Cardiac muscle cell (in vitro differentiated cells and primary cell): ENCODE results near the gene SIX3. TPM values are rescaled to one million over a fixed set of nuclear protein-coding genes. Genes with fewer than 3 reads are reported as not detected.

ENCODE experiments used
- DNase-seq, 2 donors: peaks; one replicate each; pipeline versions ENCODE4 v3.0.0 to v3.0.0-alpha.2; 2010 to 2017; ENCODE audit warnings: low read depth in 1 of 2, low spot score in 1 of 2
- H3K27ac ChIP-seq: fragments of 200-600 bp; sonication (generic); 2 replicates; pipeline ENCODE4 v1.5.1; 2016
- H3K27me3 ChIP-seq: fragments of 200-600 bp; sonication (generic); 2 replicates; pipeline ENCODE4 v1.6.0; 2016; ENCODE audit warnings: control low read depth
- H3K36me3 ChIP-seq: fragments of 200-600 bp; sonication (generic); 2 replicates; pipeline ENCODE4 v1.5.1; 2016; ENCODE audit warnings: control low read depth
- H3K4me1 ChIP-seq: fragments of 200-600 bp; sonication (generic); 2 replicates; pipeline ENCODE4 v1.8.1; 2017; ENCODE audit warnings: low read depth, mild to moderate bottlenecking, mixed run types
- H3K4me3 ChIP-seq: fragments of 200-600 bp; sonication (generic); 2 replicates; pipeline ENCODE4 v1.5.1; 2016; ENCODE audit warnings: mild to moderate bottlenecking
- H3K9me3 ChIP-seq: fragments of 200-600 bp; sonication (generic); 2 replicates; pipeline ENCODE4 v1.5.1; 2017; ENCODE audit warnings: low read depth, mild to moderate bottlenecking, control low read depth
- CTCF ChIP-seq: IDR thresholded peaks from 2 replicates; pipeline ENCODE4 v1.5.1; 2012; ENCODE audit warnings: low read depth, mild to moderate bottlenecking, low read length
- polyA plus RNA-seq: library from polyadenylated mRNA; unstranded; fragments of >200 nt; fragmentation: Nextera tagmentation; extraction: Ambion mirVana; gene quantifications from 2 replicates; pipeline ENCODE4 v1.2.1, GENCODE V29; 2016
- total RNA-seq: library from RNA; depleted of rRNA; stranded (reverse); fragments of >200 nt; gene quantifications from 2 replicates; pipeline ENCODE4 v1.2.3, GENCODE V29; 2016

The SIX3 gene
- total and polyA plus RNA-seq, 2 experiments from 2014 or later, result not detected

- TF ChIP-seq CTCF, result no peak
- no peak overlapping the region for H3K4me3 ChIP-seq
- no peaks in the 10 kb centered on the region for H3K4me1 ChIP-seq
- H3K9me3 ChIP-seq, result no peaks in the 10 kb centered on the region
- no peak for DNase-seq
- H3K27ac ChIP-seq, result no peak overlapping the region
- peaks cover 75% of the 10 kb centered on the region for H3K27me3 ChIP-seq
- H3K36me3 ChIP-seq, result no peaks in the 10 kb centered on the region
Measured at GRCh38 chr2:44965684-44966083, 24.2 kb downstream of the SIX3 start.

GRCh38 chr2:44967056-44967455, 25.6 kb downstream of the SIX3 start:
- Histone ChIP-seq H3K9me3 (no peaks in the 10 kb centered on the region), H3K4me3 (no peak overlapping the region), H3K36me3 (no peaks in the 10 kb centered on the region), H3K4me1 (no peaks in the 10 kb centered on the region), H3K27me3 (peaks cover 61% of the 10 kb centered on the region), H3K27ac (no peak overlapping the region)
- no peak for TF ChIP-seq CTCF
- no peak for DNase-seq

- H3K36me3 ChIP-seq, result no peaks in the 10 kb centered on the region
- H3K4me1 ChIP-seq, result no peaks in the 10 kb centered on the region
- DNase-seq, result no peak
- TF ChIP-seq CTCF, result no peak
- H3K27me3 ChIP-seq, result peaks cover 53% of the 10 kb centered on the region
- H3K4me3 ChIP-seq, result no peak overlapping the region
- no peaks in the 10 kb centered on the region for H3K9me3 ChIP-seq
- H3K27ac ChIP-seq, result no peak overlapping the region
Measured at GRCh38 chr2:44967727-44968432, 26.4 kb downstream of the SIX3 start.

- H3K27ac ChIP-seq, result no peak overlapping the region
- no peak overlapping the region for H3K4me3 ChIP-seq
- no peak for DNase-seq
- no peaks in the 10 kb centered on the region for H3K9me3 ChIP-seq
- H3K27me3 ChIP-seq, result peaks cover 35% of the 10 kb centered on the region
- TF ChIP-seq CTCF, result no peak
- no peaks in the 10 kb centered on the region for H3K36me3 ChIP-seq
- H3K4me1 ChIP-seq, result no peaks in the 10 kb centered on the region
Measured at GRCh38 chr2:44969936-44970335, 28.4 kb downstream of the SIX3 start.

DNA sequence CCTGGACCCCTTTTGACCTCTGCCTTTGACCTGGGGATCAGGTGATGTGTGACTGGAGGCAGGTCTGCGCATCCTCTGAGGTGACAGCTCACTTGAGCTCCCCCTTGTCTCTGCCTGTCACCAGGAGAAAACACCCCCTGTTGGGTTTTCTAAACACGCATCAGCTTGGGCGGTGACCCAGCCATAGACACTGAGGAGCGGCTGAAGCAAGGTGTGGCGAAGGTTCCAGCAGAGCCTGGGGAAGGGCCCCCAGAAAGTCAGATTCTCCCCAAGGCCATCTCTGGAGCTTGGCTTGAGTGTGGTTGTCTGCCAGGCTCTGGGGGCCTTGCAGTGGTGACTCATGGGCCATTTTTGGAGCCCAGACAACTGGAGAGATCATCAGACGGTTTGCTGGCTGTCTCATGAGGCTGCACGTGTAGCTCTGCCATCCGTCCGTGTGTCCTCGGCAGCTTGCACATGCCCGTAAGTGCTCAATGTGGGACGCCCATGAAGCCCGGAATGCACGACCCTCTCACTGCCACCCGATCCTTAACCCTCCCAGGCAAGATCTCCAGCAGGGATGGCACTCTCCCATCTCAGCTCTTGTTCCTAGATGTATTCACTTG, 29.4 kb downstream of the SIX3 start:
- H3K27me3 ChIP-seq, result peaks cover 25% of the 10 kb centered on the region
- H3K9me3 ChIP-seq, result no peaks in the 10 kb centered on the region
- no peaks in the 10 kb centered on the region for H3K4me1 ChIP-seq
- TF ChIP-seq CTCF, result no peak
- H3K36me3 ChIP-seq, result no peaks in the 10 kb centered on the region
- no peak overlapping the region for H3K27ac ChIP-seq
- no peak overlapping the region for H3K4me3 ChIP-seq
- DNase-seq, result no peak
